CD4-positive, alpha-beta T cell treated with Interleukin-10 for 1 hour (primary cell): ENCODE measurements around the gene GNB3.

ENCODE experiments used
- DNase-seq: peaks from one replicate; pipeline ENCODE4 v3.0.0-alpha.2; 2020

Gene GNB3

DNA sequence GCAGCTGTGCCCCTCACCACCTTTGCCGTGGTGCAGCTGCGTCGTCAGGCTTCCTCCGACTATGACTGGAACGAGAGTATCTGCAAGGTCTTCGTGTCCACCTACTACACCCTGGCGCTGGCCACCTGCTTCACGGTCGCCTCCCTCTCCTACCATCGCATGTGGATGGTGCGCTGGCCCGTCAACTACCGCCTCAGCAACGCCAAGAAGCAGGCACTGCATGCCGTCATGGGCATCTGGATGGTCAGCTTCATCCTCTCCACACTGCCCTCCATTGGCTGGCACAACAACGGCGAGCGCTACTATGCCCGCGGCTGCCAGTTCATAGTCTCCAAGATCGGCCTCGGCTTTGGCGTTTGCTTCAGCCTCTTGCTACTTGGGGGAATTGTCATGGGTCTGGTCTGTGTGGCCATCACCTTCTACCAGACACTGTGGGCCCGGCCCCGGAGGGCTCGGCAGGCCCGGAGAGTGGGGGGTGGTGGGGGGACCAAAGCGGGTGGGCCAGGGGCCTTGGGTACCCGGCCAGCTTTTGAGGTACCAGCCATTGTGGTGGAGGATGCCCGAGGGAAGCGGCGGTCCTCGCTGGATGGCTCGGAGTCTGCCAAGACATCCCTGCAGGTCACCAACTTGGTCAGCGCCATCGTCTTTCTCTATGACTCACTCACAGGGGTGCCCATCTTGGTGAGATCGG is 16.5 kb upstream of the GNB3 start:
- no peak for DNase-seq

DNA sequence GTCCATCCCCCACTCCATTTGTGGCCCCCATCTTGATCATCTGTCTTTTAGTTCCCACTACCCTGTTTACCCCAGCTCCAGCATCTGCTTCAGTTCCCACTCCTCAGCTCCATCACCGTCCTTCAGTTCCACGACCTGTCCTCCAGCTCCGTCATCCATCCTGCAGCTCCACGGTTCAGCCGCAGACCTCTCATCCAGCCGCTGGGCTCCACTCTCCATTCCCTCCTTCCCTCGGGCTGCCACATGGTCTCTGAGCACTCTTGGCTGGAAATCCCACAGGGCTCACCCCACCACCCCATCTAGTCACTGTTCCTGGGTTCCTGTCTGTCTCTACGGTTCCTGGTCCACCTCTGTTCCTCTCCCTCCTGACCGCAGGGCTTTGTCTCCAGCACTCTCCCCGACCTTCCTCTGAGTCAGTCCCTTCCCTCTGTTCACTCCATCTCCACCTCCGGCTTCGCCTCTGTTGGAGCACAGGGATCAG is 15.8 kb upstream of the GNB3 start:
- DNase-seq = no peak

DNA sequence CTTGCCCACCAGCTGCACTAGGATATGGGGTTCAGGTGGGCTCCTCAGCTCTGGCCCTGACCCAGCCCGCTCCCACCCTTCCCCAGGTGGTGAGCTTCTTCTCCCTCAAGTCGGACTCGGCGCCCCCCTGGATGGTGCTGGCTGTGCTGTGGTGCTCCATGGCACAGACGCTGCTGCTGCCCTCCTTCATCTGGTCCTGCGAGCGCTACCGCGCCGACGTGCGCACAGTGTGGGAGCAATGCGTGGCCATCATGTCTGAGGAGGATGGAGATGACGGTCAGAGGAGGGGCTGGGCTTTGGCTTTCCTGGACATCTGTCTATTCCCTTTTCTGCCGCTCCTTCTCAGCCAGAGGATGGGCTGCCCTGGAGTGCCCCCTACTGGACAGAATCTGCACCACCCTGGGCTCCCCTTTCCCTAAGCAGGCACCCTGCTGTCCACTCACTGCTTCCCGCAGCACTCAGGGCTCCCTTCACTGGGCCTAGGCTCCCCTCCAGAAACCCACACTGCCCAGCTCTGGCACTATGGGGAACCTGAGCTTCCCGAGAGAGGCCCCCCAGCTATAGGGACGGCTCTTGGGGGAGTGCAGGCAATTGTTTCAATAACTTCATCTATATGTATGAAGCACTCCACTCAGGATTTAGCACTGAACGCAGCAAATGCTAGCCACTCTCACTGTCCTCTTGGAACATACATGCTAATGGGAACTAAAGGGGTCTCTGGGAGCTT is 15.2 kb upstream of the GNB3 start:
- peak; percentile 80 for DNase-seq

DNA sequence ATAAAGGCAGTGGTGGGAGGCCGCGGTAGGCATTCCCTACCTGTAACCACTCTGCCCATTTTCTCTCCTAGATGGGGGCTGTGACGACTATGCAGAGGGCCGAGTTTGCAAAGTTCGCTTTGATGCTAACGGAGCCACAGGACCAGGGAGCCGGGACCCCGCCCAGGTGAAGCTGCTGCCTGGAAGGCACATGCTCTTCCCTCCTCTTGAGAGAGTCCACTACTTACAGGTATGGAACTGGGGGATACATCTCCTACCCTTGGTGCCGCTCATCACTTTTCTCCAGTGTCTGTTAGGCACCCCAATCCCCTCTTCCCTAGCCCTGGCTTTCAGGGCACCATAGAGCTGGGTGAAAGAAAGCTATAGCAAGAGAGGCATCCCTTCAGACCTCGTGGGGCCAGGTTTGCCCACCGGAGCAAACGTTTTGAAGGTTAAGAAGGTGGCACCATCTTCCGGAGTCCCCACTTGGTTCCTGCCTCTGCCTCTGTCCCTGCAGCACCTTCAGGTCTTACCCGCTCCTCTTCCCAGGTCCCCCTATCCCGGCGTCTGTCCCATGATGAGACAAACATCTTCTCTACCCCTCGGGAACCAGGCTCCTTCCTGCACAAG is 14.5 kb upstream of the GNB3 start:
- no peak for DNase-seq

DNA sequence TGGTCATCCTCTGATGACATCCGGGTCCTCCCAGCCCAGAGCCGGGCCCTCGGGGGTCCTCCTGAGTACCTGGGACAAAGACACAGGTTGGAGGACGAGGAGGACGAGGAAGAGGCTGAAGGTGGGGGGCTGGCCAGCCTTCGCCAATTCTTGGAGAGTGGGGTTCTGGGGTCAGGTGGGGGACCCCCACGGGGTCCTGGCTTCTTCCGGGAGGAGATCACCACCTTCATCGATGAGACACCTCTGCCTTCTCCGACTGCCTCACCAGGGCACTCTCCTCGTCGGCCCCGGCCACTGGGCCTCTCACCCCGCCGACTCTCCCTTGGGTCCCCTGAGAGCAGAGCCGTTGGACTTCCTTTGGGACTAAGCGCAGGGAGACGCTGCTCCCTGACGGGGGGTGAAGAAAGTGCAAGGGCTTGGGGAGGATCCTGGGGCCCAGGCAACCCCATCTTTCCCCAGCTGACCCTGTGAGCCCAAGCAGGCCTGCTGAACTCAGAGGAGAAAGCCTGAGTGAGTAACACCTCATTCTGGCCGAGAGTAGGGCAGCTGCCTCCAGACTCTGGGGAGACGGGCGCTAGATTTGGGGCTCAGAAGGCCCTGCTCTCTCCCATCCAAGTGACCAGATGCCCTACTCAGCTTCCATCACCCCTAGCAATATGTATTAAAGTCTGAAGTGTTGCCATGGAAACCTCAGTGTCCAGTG is 13.8 kb upstream of the GNB3 start:
- DNase-seq = no peak

DNA sequence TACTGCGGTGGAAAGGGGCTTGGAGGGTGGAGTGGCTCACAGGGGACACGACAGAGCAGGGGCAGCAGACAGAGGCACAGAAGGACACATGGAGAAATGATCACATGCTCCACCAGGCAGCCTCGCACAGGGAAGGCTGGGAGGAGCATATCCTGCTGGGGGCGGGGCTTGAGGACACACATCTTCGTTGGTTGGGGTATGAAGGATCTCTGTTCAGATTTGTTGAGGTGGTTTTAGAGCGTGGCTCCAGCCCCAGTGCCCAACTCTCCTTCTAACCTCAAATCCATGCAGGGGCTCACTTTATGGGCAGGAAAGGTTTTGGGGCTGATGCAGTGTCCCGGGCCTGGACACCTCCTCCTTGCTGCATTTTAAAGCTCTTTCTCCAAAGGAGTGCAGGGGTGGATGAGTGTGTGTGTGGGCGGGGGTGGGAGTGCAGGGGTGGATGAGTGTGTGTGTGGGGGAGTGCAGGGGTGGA is 13.3 kb upstream of the GNB3 start:
- peak; percentile 45 for DNase-seq

DNA sequence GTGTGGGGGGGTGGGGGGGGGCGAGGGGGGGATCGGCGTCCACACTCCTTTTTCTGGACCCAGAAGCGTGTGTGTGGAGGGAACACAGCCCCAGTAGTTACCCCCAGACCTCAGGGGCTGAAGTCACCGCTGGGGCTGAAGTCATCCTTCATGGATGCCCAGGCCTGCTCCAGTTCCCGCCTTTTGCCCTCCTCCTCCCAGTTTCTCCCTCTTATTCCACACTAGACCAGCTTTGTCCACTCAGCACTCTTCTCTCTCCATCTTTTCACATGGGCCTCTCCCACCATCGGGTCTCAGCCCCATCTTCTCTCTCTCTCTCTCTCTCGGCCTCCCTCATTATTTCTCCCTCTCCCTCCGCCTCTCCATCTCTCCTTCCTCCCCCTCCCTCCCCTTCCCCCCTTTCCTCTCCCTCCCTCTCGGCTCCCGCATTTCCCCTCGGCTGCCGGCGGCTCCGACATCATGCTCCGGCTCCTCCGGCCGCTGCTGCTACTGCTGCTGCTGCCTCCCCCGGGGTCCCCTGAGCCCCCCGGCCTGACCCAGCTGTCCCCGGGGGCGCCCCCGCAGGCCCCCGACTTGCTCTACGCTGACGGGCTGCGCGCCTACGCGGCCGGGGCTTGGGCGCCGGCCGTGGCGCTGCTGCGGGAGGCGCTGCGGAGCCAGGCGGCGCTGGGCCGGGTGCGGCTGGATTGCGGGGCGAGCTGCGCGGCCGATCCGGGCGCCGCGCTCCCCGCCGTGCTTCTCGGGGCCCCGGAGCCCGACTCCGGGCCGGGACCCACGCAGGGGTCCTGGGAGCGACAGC is 12.5 kb upstream of the GNB3 start, which contains the start of gene P3H3:
Gene P3H3, plus strand, starts transcription at position 426 of the 799 bp plus-strand sequence. Its CDS starts 34 bp downstream, at position 460.
- peak; percentile 17 for DNase-seq

DNA sequence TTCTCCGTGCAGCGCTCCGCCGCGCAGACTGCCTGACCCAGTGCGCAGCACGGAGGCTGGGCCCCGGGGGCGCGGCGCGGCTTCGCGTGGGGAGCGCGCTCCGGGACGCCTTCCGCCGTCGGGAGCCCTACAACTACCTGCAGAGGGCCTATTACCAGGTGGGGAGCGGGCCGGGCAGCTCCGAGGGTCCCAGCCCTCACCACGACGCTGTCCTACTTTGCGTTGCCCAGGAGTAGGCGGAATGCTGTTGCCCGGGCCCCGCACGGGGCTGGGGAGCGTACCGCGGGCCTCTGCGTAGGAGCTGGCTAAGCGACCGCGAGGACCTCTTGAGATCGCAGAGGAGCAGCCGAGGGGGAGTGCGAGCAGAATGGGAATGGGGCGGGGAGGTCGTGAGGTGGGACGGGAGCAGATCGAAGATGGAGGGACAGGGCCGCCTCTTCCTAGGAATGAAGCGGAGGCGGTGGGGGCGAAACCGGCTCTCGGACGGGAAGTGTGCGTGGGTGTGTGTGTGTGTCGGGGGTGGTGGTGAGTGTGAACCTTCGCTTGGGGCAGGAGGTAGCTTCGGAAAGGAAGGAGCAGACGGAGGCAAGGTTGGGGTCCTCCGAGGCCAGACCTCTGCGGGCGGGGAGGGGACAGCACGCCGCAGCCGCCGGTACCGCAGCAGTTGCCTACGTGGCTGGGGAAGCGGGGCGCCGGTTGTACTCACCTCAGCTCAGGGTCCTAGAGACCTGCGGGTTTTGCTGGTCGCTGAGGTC is 11.8 kb upstream of the GNB3 start:
- peak; percentile 32 for DNase-seq

DNA sequence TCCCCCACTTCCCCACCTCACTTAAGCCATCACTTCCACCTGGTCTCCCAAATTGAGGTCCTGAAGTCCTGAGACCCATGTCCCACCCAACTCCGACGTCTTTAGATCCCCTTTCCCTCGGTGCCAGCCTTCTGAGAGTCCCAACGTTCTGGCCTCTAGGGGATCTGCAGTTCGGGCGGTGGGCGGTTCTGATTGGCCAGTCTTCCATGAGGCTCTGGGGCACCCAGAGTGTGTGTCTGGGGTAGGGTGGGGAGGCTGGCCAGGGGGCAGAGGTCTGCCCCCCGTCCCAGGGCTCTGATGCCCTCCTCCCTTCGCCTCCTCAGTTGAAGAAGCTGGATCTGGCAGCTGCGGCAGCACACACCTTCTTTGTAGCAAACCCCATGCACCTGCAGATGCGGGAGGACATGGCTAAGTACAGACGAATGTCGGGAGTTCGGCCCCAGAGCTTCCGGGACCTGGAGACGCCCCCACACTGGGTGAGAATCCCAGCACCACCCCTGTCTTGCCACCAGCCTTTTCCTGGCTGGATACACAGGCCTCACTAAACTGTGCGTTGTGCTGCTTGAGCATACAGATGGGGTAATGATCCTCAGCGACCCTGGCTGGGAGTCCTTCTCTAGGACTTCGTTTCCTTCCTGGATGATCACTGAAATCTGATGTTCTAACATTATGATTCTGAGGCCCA is 11.0 kb upstream of the GNB3 start:
- no peak for DNase-seq

DNA sequence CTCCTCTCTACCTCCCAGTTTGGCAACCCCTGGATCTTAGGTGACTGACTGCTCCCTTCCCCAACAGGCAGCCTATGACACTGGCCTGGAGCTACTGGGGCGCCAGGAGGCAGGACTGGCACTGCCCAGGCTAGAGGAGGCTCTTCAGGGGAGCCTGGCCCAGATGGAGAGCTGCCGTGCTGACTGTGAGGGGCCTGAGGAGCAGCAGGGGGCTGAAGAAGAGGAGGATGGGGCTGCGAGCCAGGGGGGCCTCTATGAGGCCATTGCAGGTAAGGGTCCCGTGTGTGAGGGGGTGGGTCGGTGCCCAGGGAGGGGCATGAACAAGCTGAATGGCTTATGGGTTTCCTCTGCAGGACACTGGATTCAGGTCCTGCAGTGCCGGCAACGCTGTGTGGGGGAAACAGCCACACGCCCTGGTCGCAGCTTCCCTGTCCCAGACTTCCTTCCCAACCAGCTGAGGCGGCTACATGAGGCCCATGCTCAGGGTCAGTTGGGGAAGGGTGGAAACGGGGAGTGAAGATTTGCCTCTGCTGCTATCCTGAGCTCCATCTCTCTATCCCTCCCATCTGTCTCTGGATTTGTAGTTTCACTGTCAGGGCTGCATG is 10.3 kb upstream of the GNB3 start:
- no peak for DNase-seq

DNA sequence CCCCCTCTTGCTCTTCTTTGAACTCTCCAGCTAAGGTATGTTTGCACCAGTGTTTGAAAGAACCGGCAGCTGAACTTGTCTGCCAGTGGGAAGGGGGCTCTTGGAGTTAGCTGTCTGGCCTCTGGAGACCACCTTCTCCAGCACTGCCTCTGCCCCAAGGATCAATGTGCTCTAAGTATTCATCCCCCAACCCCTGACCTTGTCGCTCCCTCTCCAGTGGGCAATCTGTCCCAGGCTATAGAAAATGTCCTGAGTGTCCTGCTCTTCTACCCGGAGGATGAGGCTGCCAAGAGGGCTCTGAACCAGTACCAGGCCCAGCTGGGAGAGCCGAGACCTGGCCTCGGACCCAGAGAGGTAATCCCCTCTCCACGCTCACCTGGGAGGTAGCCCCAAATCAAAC is 9.7 kb upstream of the GNB3 start:
- no peak for DNase-seq

DNA sequence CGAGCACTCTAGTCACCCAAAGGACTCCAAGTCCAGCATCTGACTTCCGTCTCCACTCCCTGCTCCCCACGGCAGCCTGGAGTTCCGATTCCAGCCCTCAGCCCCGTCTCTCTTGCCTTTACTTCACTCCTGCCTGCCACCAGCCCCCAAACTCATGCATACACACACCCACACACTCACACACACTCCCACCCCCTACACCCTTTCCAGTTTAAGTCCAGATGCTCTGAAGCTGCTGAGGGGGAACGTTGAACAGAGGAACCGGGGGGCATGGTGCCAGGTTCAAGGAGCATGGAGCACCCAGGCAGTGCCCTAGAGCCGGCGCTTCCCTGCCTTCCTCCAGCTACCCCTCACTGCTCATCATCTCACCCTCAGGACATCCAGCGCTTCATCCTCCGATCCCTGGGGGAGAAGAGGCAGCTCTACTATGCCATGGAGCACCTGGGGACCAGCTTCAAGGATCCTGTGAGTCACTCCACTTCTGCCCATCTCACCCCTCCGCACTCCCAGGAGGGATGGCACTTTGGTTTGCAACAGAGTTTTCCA is 9.2 kb upstream of the GNB3 start:
- no peak for DNase-seq

DNA sequence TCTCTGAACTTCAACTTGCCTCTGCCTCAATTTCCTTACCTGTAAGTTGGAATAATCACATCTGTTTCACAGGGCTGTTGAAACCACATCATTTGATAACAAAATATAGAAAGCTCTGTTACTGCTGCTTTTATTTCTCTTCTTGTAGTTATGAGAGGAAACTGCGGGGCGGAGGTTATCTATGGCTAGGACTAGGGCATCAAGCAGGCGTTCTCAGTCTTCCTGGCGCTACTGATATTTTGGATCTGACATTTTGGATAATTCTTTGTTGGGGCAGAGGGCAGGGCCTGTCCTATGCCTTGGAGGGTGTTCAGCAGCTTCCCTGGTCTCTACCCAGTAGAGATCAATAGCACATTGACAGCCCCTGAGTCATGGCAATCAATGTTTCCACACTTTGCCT is 8.6 kb upstream of the GNB3 start:
- DNase-seq = no peak

DNA sequence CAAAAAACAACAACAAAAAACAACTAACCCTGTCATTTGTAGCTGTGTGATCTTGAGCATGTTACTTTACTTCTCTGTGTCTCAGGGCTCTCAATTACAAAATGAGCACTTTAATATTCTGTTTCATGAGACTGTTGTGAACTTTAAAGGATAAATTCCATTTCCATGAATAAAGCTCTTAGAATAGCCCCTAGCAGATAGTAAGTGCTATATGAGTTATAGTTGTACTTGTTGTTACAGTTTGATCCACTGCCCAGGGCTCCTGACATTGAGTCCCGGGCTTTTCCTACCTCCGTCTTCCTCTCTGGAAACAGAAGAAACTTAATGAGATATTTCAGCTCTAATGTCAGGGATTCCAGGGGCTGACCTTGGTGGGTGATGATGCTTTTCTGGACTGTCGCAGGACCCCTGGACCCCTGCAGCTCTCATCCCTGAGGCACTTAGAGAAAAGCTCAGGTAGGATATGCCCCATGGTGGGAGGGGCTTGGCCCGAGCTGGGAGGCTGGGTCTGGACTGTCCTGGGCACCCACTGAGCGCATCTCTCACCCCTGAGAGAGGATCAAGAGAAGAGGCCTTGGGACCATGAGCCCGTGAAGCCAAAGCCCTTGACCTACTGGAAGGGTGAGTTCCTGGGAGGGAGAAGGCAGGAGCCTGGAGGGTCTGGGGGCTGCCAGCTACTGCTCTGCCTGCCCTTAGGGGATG is 7.4 kb upstream of the GNB3 start:
- no peak for DNase-seq

DNA sequence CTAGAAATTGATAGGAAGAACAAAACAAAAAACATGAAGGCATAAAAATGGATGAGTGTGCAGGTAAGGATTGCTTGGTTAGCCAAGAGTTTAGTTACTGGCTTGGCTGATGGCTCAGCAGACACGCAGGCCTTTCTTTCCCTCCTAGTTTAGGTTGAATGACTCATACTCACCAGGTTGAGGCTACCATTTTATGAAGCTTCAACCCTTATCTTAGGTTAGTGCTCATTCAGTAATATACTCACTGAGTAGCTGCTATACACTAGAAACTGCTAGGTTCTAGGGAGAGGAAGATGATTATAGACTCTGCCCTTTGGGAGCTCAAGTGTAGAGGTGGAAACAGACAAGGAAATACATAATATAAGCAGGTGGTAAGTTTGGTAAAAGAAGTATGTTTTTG is 6.5 kb upstream of the GNB3 start:
- no peak for DNase-seq

DNA sequence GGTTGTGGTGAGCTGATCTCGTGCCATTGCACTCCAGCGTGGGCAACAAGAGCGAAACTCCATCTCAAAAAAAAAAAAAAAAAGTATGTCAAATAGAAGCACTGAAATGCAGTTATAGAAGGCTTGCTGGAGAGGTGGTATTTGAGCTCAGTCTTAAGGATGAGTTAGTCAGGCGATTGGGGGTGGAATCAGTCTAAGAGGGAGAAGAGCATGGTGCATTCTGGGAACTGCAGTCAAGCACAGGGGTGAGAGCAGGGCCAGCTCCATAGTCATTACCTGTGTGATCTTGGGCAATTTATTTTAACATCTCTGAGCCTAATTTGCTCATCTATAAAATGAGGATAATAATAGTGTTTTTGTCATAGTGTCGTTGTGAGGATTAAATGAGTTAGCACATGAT is 5.9 kb upstream of the GNB3 start:
- no peak for DNase-seq

DNA sequence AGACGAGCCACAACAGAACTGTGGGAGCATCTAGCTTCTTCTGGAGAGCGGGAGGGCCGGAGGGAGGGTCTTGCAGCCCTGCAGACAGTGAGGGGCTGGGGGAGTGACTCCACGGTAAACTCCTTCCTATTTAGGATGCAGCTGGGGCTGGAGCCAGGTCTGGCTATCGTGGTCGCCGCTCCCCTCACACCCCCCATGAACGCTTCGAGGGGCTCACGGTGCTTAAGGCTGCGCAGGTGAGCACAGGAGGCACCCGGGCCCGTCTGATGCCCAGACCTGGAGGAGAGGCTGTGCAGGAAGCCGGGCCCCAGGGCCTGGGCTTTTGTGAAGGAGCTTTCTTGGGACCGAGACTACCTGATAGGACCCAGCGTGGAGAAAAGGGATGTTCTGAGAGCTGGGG is 3.9 kb upstream of the GNB3 start:
- no peak for DNase-seq

DNA sequence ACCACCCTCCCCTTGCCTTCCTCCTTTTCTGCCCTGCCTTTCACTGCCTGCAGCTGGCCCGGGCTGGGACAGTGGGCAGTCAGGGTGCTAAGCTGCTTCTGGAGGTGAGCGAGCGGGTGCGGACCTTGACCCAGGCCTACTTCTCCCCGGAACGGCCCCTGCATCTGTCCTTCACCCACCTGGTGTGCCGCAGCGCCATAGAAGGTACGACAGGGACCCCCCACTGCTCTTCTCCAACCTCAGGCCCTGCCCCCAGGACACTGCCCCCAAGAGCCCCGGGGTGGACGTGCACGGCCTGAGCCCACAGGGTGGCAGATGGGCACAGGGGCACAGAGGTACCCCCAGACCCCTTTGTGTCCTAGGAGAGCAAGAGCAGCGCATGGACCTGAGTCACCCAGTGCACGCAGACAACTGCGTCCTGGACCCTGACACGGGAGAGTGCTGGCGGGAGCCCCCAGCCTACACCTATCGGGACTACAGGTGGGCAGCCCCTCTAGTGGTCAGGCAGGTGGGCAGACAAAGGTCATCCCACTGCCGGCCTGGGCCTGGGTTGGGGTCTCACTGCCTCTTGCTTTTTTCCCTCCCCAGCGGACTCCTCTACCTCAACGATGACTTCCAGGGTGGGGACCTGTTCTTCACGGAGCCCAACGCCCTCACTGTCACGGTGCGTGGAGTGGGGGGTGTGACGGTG is 3.2 kb upstream of the GNB3 start:
- no peak for DNase-seq

DNA sequence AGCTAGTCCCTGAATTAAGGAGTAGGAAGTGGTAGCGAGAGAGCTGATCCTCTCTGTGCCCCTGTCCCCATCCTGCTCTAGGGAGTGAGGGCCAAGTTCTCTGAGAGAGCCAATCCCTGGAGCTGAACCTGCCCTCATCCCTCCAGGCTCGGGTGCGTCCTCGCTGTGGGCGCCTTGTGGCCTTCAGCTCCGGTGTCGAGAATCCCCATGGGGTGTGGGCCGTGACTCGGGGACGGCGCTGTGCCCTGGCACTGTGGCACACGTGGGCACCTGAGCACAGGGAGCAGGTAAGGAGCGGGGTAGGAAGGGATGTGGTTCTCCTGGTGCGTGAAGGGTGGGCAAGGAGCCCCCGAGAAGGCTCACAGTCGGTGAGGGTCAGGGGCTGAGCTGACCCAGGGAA is 1.9 kb upstream of the GNB3 start:
- no peak for DNase-seq
